HEK293T (cell line): Measurements from ENCODE around the gene GNPNAT1.

ENCODE experiments used
- CTCF ChIA-PET: fragments of 350-600 bp; formaldehyde crosslinking; extraction: SDS; loops from one replicate; lab custom pipeline; 2021; ENCODE audit warnings: antibody characterized with exemption, inconsistent platforms; lab: Yijun Ruan, JAX
- POLR2A ChIA-PET: fragments of 350-600 bp; formaldehyde crosslinking; extraction: SDS; loops from one replicate; lab custom pipeline; 2020; ENCODE audit warnings: antibody characterized with exemption, inconsistent platforms; lab: Yijun Ruan, JAX
- DNase-seq: peaks from one replicate; pipeline ENCODE4 v3.0.0; 2012; ENCODE audit warnings: mixed read lengths; ENCODE audit errors: extremely low spot score
- ARNT ChIP-seq: fragments of 450-650 bp; IDR thresholded peaks from 2 replicates; pipeline ENCODE4 v1.6.1; 2017; ENCODE audit warnings: mild to moderate bottlenecking
- BHLHE40 ChIP-seq: fragments of 450-650 bp; IDR thresholded peaks from 2 replicates; pipeline ENCODE4 v1.6.1; 2016; ENCODE audit warnings: mild to moderate bottlenecking, moderate library complexity, borderline replicate concordance
- CTBP1 ChIP-seq: fragments of 450-650 bp; IDR thresholded peaks from 2 replicates; pipeline ENCODE4 v1.6.1; 2016; ENCODE audit warnings: borderline replicate concordance
- ELF4 ChIP-seq: fragments of 450-650 bp; IDR thresholded peaks from 2 replicates; pipeline ENCODE4 v1.6.1; 2017; ENCODE audit warnings: antibody characterized with exemption
- FOXA1 ChIP-seq: fragments of 450-650 bp; IDR thresholded peaks from 2 replicates; pipeline ENCODE4 v1.6.1; 2016; ENCODE audit warnings: mild to moderate bottlenecking
- FOXK2 ChIP-seq: fragments of 450-650 bp; IDR thresholded peaks from 2 replicates; pipeline ENCODE4 v1.6.1; 2016; ENCODE audit warnings: mild to moderate bottlenecking
- FOXM1 ChIP-seq: fragments of 450-650 bp; IDR thresholded peaks from 2 replicates; pipeline ENCODE4 v1.6.1; 2017; ENCODE audit warnings: mild to moderate bottlenecking, borderline replicate concordance
- HDGF ChIP-seq: fragments of 450-650 bp; IDR thresholded peaks from 2 replicates; pipeline ENCODE4 v1.6.1; 2017; ENCODE audit warnings: antibody characterized with exemption, borderline replicate concordance
- L3MBTL2 ChIP-seq: fragments of 450-650 bp; conservative IDR thresholded peaks from 2 replicates; pipeline ENCODE4 v1.6.1; 2016; ENCODE audit warnings: mild to moderate bottlenecking
- LEF1 ChIP-seq: fragments of 450-650 bp; IDR thresholded peaks from 2 replicates; pipeline ENCODE4 v1.6.1; 2017; ENCODE audit warnings: mild to moderate bottlenecking, borderline replicate concordance
- NFRKB ChIP-seq: fragments of 450-650 bp; IDR thresholded peaks from 2 replicates; pipeline ENCODE4 v1.6.1; 2016; ENCODE audit warnings: mild to moderate bottlenecking, moderate library complexity
- PKNOX1 ChIP-seq: fragments of 450-650 bp; IDR thresholded peaks from 2 replicates; pipeline ENCODE4 v1.6.1; 2016
- SP1 ChIP-seq: fragments of 450-650 bp; IDR thresholded peaks from 2 replicates; pipeline ENCODE4 v1.6.1; 2017
- SUZ12 ChIP-seq: fragments of 450-650 bp; IDR thresholded peaks from 2 replicates; pipeline ENCODE4 v1.6.1; 2016; ENCODE audit warnings: mild to moderate bottlenecking
- TARDBP ChIP-seq: fragments of 450-650 bp; IDR thresholded peaks from 2 replicates; pipeline ENCODE4 v1.6.1; 2016
- ZNF384 ChIP-seq: fragments of 450-650 bp; IDR thresholded peaks from 2 replicates; pipeline ENCODE4 v1.6.1; 2016

The GNPNAT1 gene

GRCh38 chr14:52798826-52799225 is 7.4 kb upstream of the GNPNAT1 start:
- POLR2A ChIA-PET: no interaction called here
- CTCF ChIA-PET: no interaction called here
- no peak for DNase-seq
- TF ChIP-seq NFRKB (no peak), ZNF384 (no peak), FOXM1 (no peak), SUZ12 (no peak), PKNOX1 (no peak), CTBP1 (no peak), FOXK2 (no peak), LEF1 (no peak)

GRCh38 chr14:52797653-52798052 is 6.2 kb upstream of the GNPNAT1 start:
- CTCF ChIA-PET: interaction anchor here (0.7 kb wide), 1 partner anchor 1877 kb away, joined by 4 read pairs; no protein-coding TSS in a partner anchor
- TF ChIP-seq CTBP1: no peak
- DNase-seq: no peak
- POLR2A ChIA-PET: no interaction called here

- no peak for DNase-seq
- TF ChIP-seq FOXK2 (no peak), PKNOX1 (no peak), BHLHE40 (no peak), ELF4 (no peak), SP1 (no peak), ZNF384 (no peak), SUZ12 (no peak), L3MBTL2 (no peak), ARNT (no peak), CTBP1 (no peak), LEF1 (no peak), TARDBP (no peak), HDGF (no peak), NFRKB (no peak), FOXA1 (no peak), FOXM1 (no peak)
- CTCF ChIA-PET: no interaction called here
- POLR2A ChIA-PET: no interaction called here
Measured at GRCh38 chr14:52793061-52793460, 1.7 kb upstream of the GNPNAT1 start.

- TF ChIP-seq SP1 (no peak), SUZ12 (no peak), ARNT (no peak), FOXK2 (no peak), HDGF (no peak), TARDBP (no peak)
- no peak for DNase-seq
- ChIA-PET POLR2A (interaction anchor here (0.8 to 2.3 kb wide), 5 partner anchors 9 to 240 kb away, joined by 3 to 6 read pairs (median 4); partner anchors contain the start of genes GPR137C and TXNDC16), CTCF (interaction anchor here (0.5 kb wide), 1 partner anchor 1772 kb away, joined by 3 read pairs; no protein-coding TSS in a partner anchor)
Measured at GRCh38 chr14:52792097-52792415, 649 bp upstream of the GNPNAT1 start.

- DNase-seq: peak; percentile 25
- TF ChIP-seq ARNT: no peak
- no peak for TF ChIP-seq HDGF
- TF ChIP-seq ELF4: no peak
- TF ChIP-seq TARDBP: no peak
- no peak for TF ChIP-seq NFRKB
- no peak for TF ChIP-seq BHLHE40
- TF ChIP-seq L3MBTL2: no peak
- no peak for TF ChIP-seq LEF1
- no peak for TF ChIP-seq SUZ12
- no peak for TF ChIP-seq ZNF384
- TF ChIP-seq FOXA1: no peak
- no peak for TF ChIP-seq PKNOX1
- CTCF ChIA-PET: no interaction called here
- POLR2A ChIA-PET: interaction anchor here (1.0 to 2.3 kb wide), 6 partner anchors 8 to 239 kb away, joined by 3 to 6 read pairs (median 4); partner anchors contain the start of genes ERO1A, GPR137C, STYX and TXNDC16
Measured at GRCh38 chr14:52790756-52791222, 618 bp downstream of the GNPNAT1 start.

DNA sequence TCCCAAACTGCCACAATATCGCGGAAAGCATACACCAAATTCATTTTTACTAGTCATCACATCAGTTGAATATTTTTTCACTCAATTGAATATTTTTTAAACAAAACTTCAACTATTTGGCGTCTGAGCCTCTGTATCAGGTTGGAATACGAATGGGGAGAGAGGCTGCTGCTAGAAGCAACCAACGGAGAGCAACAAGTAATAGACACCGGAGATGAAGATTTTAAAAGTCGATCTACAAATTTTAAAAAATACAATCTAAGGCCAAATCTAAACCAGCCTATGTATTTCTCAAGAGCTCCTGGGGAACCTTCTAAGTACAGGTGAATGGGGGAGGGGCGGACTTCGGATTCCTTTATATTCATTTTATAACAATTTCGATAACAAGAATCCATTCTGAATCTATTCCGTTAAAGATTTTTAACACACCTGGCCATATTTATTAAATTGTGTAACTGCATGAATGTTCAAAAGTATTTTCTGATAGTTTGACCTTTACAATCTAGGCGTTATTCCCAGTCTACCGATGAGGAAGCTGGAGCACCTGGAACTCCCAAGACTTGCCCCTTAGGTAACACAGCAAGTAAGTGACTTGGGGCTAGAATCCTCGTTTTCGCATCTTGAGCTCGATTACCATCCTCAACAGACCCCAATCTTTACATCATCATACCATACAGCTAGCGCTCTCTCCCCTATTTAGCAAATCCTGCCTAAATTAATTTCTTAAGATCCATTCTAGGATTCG is 1.2 kb downstream of the GNPNAT1 start:
- no peak for DNase-seq
- 0 out of 2 replicates have a peak, but pooled peaks have one; percentile 26 for TF ChIP-seq ZNF384
- TF ChIP-seq L3MBTL2: no peak
- no peak for TF ChIP-seq ELF4
- TF ChIP-seq SP1: no peak
- ChIA-PET CTCF (interaction anchor here (1.3 kb wide), 1 partner anchor 51 kb away, joined by 7 read pairs; no protein-coding TSS in a partner anchor), POLR2A (interaction anchor here (1.0 to 2.3 kb wide), 4 partner anchors 48 to 238 kb away, joined by 3 to 6 read pairs (median 4); partner anchors contain the start of genes ERO1A, GPR137C, STYX and TXNDC16)
